ENCODE results near the gene GFRA1. TPM values are rescaled to one million over a fixed set of nuclear protein-coding genes. Genes with fewer than 3 reads are reported as not detected.

GFRA1 gene
- total RNA-seq, 1 experiment from 2014 or later: 0.30 TPM

DNA sequence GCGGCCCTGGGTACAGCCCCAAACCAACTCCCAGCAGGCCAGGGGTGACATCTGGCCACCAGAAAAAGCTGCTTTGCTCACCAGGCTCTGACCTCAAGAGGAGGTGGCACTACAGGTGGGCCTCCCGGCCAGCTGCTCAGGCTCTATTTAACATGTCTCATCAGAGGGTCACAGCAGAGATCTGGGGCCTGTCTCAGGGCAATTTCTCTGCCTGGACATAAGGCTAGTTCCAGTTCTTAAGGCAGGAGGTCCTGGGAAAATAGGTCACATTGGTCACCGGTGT is 88.6 kb downstream of the GFRA1 start:
- Histone ChIP-seq H3K79me2 (ENCODE audit: insufficient read depth, low read length) (no peaks in the 10 kb centered on the region), H3K9ac (ENCODE audit: low read length) (no peak overlapping the region), H3K36me3 (ENCODE audit: control insufficient read depth in 1 of 2, insufficient read depth in 2 of 2, low read length in 2 of 2) (no peaks in the 10 kb centered on the region), H3K9me3 (ENCODE audit: control insufficient read depth in 1 of 2, insufficient read depth in 1 of 2, low read depth in 1 of 2, low read length in 2 of 2) (no peaks in the 10 kb centered on the region), H2AFZ (ENCODE audit: low read depth, low read length, poor library complexity, severe bottlenecking) (no peak overlapping the region), H3K4me2 (ENCODE audit: low read length) (no peak overlapping the region), H3K4me3 (replicated peaks in 1 of 2; ENCODE audit: low read depth in 1 of 2, low read length in 2 of 2) (no peak overlapping the region), H3K4me1 (ENCODE audit: control insufficient read depth in 1 of 2, insufficient read depth in 2 of 2, low read length in 2 of 2) (no peaks in the 10 kb centered on the region), H3K9me2 (ENCODE audit: insufficient read depth) (no peaks in the 10 kb centered on the region), H3K27ac (ENCODE audit: low read depth, low read length) (no peak overlapping the region), H4K20me1 (ENCODE audit: insufficient read depth) (no peaks in the 10 kb centered on the region), H3K27me3 (ENCODE audit: insufficient read depth, low read length) (peaks cover 74% of the 10 kb centered on the region)
- DNase-seq (ENCODE audit: low read depth, low spot score) (no peak), ATAC-seq (no peak)
- ChIA-PET RAD21 (ENCODE audit: low non-redundant PET in 1 of 2, low total read pairs in 2 of 2, uncharacterized antibody in 2 of 2, unreplicated experiment in 2 of 2) (no interaction called here), POLR2A (no interaction called here), CTCF (no interaction called here)
- TF ChIP-seq EZH2phosphoT487 (IDR thresholded peaks at IDR 0.05; ENCODE audit: borderline replicate concordance): no peak
- no peak for TF ChIP-seq YY1 (IDR thresholded peaks at IDR 0.05; ENCODE audit: extremely low read depth, insufficient replicate concordance, low read depth, low read length)
- no peak for TF ChIP-seq ATF3 (IDR thresholded peaks at IDR 0.05)
- TF ChIP-seq SIN3A (IDR thresholded peaks at IDR 0.05; ENCODE audit: low read depth): no peak
- TF ChIP-seq POLR2AphosphoS5 (IDR thresholded peaks at IDR 0.05; ENCODE audit: low read depth, low read length): no peak
- TF ChIP-seq EGR1 (IDR thresholded peaks at IDR 0.05; ENCODE audit: low read depth): no peak
- no peak for TF ChIP-seq ZBTB33 (IDR thresholded peaks at IDR 0.05; ENCODE audit: extremely low read depth, insufficient replicate concordance, low read length)
- TF ChIP-seq TCF7L2 (IDR thresholded peaks at IDR 0.05; ENCODE audit: borderline replicate concordance, extremely low read depth, insufficient read depth, insufficient read length): no peak
- TF ChIP-seq FOSL1 (IDR thresholded peaks at IDR 0.05; ENCODE audit: low read depth): no peak
- TF ChIP-seq CTCF (IDR thresholded peaks at IDR 0.05 in 2 of 3, conservative IDR thresholded peaks at IDR 0.05 in 1 of 3; ENCODE audit: borderline replicate concordance in 1 of 3, insufficient read depth in 1 of 3, low read depth in 2 of 3, low read length in 2 of 3): no peak
- TF ChIP-seq REST (IDR thresholded peaks at IDR 0.05; ENCODE audit: low read depth): no peak
- BruUV-seq (replicated peaks): no TSS peak
- intact Hi-C loops (cut with micrococcal nuclease): no loop called here
